PC-3 (cell line): Measurements from ENCODE around the gene DHRS1. TPM values are rescaled to one million over a fixed set of nuclear protein-coding genes. Genes with fewer than 3 reads are reported as not detected.
"Not testable (repeated sequence)": the region's sequence is repeated elsewhere in the genome, so short reads cannot be mapped to it uniquely, and the experiment has no call there.

Experiments
- ATAC-seq: fragments of 200-7000 bp; cut with Tn5 transposase; 2 replicates; pipeline ENCODE4 v1.9.1; 2020; ENCODE audit warnings: mild to moderate bottlenecking, moderate library complexity
- BruUV-seq: library from RNA; stranded (reverse); fragments of 400-500 nt; replicated peaks from 2 replicates; lab custom pipeline; 2021; lab: Mats Ljungman, UMichigan
- CTCF ChIA-PET: fragments of 300-600 bp; sonication (Branson Sonifier 250); formaldehyde crosslinking; loops from one replicate; lab custom pipeline; 2022; ENCODE audit warnings: antibody characterized with exemption; lab: Charles Lee
- POLR2A ChIA-PET: fragments of 300-600 bp; sonication (Branson Sonifier 250); formaldehyde crosslinking; loops from one replicate; lab custom pipeline; 2022; ENCODE audit warnings: antibody characterized with exemption; ENCODE audit not compliant: unreplicated experiment; lab: Charles Lee
- DNase-seq: peaks from one replicate; pipeline ENCODE4 v3.0.0-alpha.2; 2015
- H2AFZ ChIP-seq: fragments of 300-600 bp; sonication (generic); 2 replicates; pipeline ENCODE4 v1.6.0; 2016; ENCODE audit warnings: antibody characterized with exemption, low read length
- H3F3A ChIP-seq: fragments of 300-600 bp; sonication (generic); one replicate; pipeline ENCODE4 v1.6.0; 2017; ENCODE audit warnings: antibody characterized with exemption, low read length, control low read depth, mild to moderate bottlenecking; ENCODE audit not compliant: unreplicated experiment
- H3K27ac ChIP-seq: fragments of 300-600 bp; sonication (generic); 2 replicates; pipeline ENCODE4 v1.5.1; 2016; ENCODE audit warnings: mild to moderate bottlenecking, low read length
- H3K27me3 ChIP-seq: fragments of 300-600 bp; sonication (generic); 2 replicates; pipeline ENCODE4 v1.6.1; 2016; ENCODE audit warnings: low read length, mixed read lengths
- H3K36me3 ChIP-seq: fragments of 300-600 bp; sonication (generic); 2 replicates; pipeline ENCODE4 v1.6.1; 2016; ENCODE audit warnings: low read depth, mixed run types, low read length, mixed read lengths
- H3K4me1 ChIP-seq: fragments of 300-600 bp; sonication (generic); 2 replicates; pipeline ENCODE4 v1.5.1; 2016; ENCODE audit warnings: low read length; ENCODE audit not compliant: insufficient read depth
- H3K4me2 ChIP-seq: fragments of 300-600 bp; sonication (generic); 2 replicates; pipeline ENCODE4 v1.6.0; 2016; ENCODE audit warnings: low read length
- H3K4me3 ChIP-seq: fragments of 300-600 bp; sonication (generic); 2 replicates; pipeline ENCODE4 v1.5.1; 2016; ENCODE audit warnings: mild to moderate bottlenecking, low read length, mixed read lengths
- H3K79me2 ChIP-seq: fragments of 300-600 bp; sonication (generic); 2 replicates; pipeline ENCODE4 v1.6.1; 2017; ENCODE audit warnings: low read length, mixed read lengths
- H3K9ac ChIP-seq: fragments of 300-600 bp; sonication (generic); 2 replicates; pipeline ENCODE4 v1.6.0; 2016; ENCODE audit warnings: mild to moderate bottlenecking, low read length
- H3K9me2 ChIP-seq: fragments of 300-600 bp; sonication (generic); replicated peaks from 2 replicates; pipeline ENCODE4 v1.6.1; 2016; ENCODE audit warnings: mixed run types, low read length, mixed read lengths
- H3K9me3 ChIP-seq: fragments of 300-600 bp; sonication (generic); 2 replicates; pipeline ENCODE4 v1.6.1; 2016; ENCODE audit warnings: low read length, mixed read lengths
- H4K20me1 ChIP-seq: fragments of 300-600 bp; sonication (generic); 2 replicates; pipeline ENCODE4 v1.6.1; 2016; ENCODE audit warnings: low read length, mixed read lengths
- CTCF ChIP-seq: fragments of 300-600 bp; sonication (generic); conservative IDR thresholded peaks from 2 replicates; pipeline ENCODE4 v1.5.1; 2017; ENCODE audit warnings: antibody characterized with exemption, low read depth, mild to moderate bottlenecking, low read length
- EZH2 ChIP-seq: fragments of 300-600 bp; sonication (generic); IDR thresholded peaks from one replicate; pipeline ENCODE4 v1.6.1; 2017; ENCODE audit warnings: antibody characterized with exemption, mild to moderate bottlenecking, low read length; ENCODE audit not compliant: unreplicated experiment
- EZH2phosphoT487 ChIP-seq: fragments of 300-600 bp; sonication (generic); IDR thresholded peaks from 2 replicates; pipeline ENCODE4 v1.6.1; 2018; ENCODE audit warnings: mild to moderate bottlenecking, antibody characterized with exemption, low read length, borderline replicate concordance
- intact Hi-C: fragments of 100-400 bp; cut with micrococcal nuclease; formaldehyde crosslinking; loops from 2 replicates; pipeline ENCODE4 v1.9.0; 2023
- total RNA-seq: library from RNA; depleted of rRNA; stranded (reverse); fragments of >200 nt; gene quantifications from 2 replicates; pipeline ENCODE4 v1.2.3, GENCODE V29; 2014

Gene DHRS1
- total RNA-seq, 1 experiment from 2014 or later = 15.9 TPM

- ATAC-seq, H3K9me2 ChIP-seq, BruUV-seq: not testable (repeated sequence)
These were observed 28.3 kb upstream of the DHRS1 start for GRCh38 chr14:24327914-24328313.

GRCh38 chr14:24327303-24327702, 27.7 kb upstream of the DHRS1 start:
- ATAC-seq (no peak), DNase-seq (no peak)
- H3K36me3 ChIP-seq = no peaks in the 10 kb centered on the region
- H3K9ac ChIP-seq = no peak overlapping the region
- no peaks in the 10 kb centered on the region for H3F3A ChIP-seq
- no peaks in the 10 kb centered on the region for H3K4me1 ChIP-seq
- H2AFZ ChIP-seq = no peak overlapping the region
- ChIA-PET POLR2A (no interaction called here), CTCF (interaction anchor here (0.6 to 1.2 kb wide), 2 partner anchors 75 to 103 kb away, joined by 3 read pairs; partner anchors contain the start of gene KHNYN)
- no peaks in the 10 kb centered on the region for H3K9me3 ChIP-seq
- H3K4me2 ChIP-seq = no peak overlapping the region
- no peaks in the 10 kb centered on the region for H3K27me3 ChIP-seq
- no peaks in the 10 kb centered on the region for H3K9me2 ChIP-seq
- no peaks in the 10 kb centered on the region for H4K20me1 ChIP-seq
- intact Hi-C loops = no loop called here
- no peak overlapping the region for H3K27ac ChIP-seq
- H3K79me2 ChIP-seq = no peaks in the 10 kb centered on the region
- no peak for TF ChIP-seq EZH2
- no peak for TF ChIP-seq CTCF
- no peak for TF ChIP-seq EZH2phosphoT487
- H3K4me3 ChIP-seq = no peak overlapping the region
- BruUV-seq = no TSS peak

More at GRCh38 chr14:24327914-24328313, 28.3 kb upstream of the DHRS1 start:
- intact Hi-C loops = loop anchor here (1.0 kb wide), 1 partner anchor 108 kb away; no protein-coding TSS in a partner anchor
- H3K9ac ChIP-seq, POLR2A ChIA-PET, H3K4me1 ChIP-seq, H3K9me3 ChIP-seq, H2AFZ ChIP-seq, H4K20me1 ChIP-seq, H3K27me3 ChIP-seq, H3K4me2 ChIP-seq, H3K27ac ChIP-seq, H3K79me2 ChIP-seq, H3K4me3 ChIP-seq, H3K36me3 ChIP-seq, H3F3A ChIP-seq, DNase-seq: not testable (repeated sequence)
- CTCF ChIA-PET = interaction anchor here (0.6 to 1.2 kb wide), 2 partner anchors 75 to 102 kb away, joined by 3 read pairs; partner anchors contain the start of gene KHNYN
- TF ChIP-seq CTCF = peak; percentile 45

GRCh38 chr14:24325963-24326362, 26.4 kb upstream of the DHRS1 start:
- Histone ChIP-seq H3K9me2 (no peaks in the 10 kb centered on the region), H3K4me3 (no peak overlapping the region), H3K27ac (no peak overlapping the region), H3F3A (no peaks in the 10 kb centered on the region), H3K4me2 (no peak overlapping the region), H3K9ac (no peak overlapping the region), H3K36me3 (no peaks in the 10 kb centered on the region), H2AFZ (no peak overlapping the region), H4K20me1 (no peaks in the 10 kb centered on the region), H3K79me2 (no peaks in the 10 kb centered on the region), H3K4me1 (no peaks in the 10 kb centered on the region), H3K9me3 (no peaks in the 10 kb centered on the region), H3K27me3 (no peaks in the 10 kb centered on the region)
- BruUV-seq = no TSS peak
- CTCF ChIA-PET = no interaction called here
- POLR2A ChIA-PET = no interaction called here
- DNase-seq = no peak
- TF ChIP-seq EZH2phosphoT487 (no peak), CTCF (no peak), EZH2 (no peak)
- intact Hi-C loops = no loop called here
- ATAC-seq = no peak
